BLaER1 treated with 17β-estradiol and CSF1 and Interleukin-3, amounts not matched to agents 10 nM and 100 nM (cell line): ENCODE results near the gene TBC1D2B.
A peak's percentile ranks its signal among the peaks of the same experiment; 100 is the strongest.
"Not testable (repeated sequence)": the region's sequence is repeated elsewhere in the genome, so short reads cannot be mapped to it uniquely, and the experiment has no call there.

Experiments used
- H3K27ac ChIP-seq, 11 experiments: shearing (Covaris generic); formaldehyde crosslinking; 2 replicates each; pipeline ENCODE4 v1.8.1; 2022
- H3K27me3 ChIP-seq, 11 experiments: shearing (Covaris generic); formaldehyde crosslinking; 2 replicates each; pipeline ENCODE4 v1.8.1; 2022
- H3K36me3 ChIP-seq, 11 experiments: shearing (Covaris generic); formaldehyde crosslinking; 2 replicates each; pipeline ENCODE4 v1.8.1; 2022
- H3K4me1 ChIP-seq, 10 experiments: shearing (Covaris generic); formaldehyde crosslinking; 2 replicates each; pipeline ENCODE4 v1.8.1; 2022
- H3K4me2 ChIP-seq, 11 experiments: shearing (Covaris generic); formaldehyde crosslinking; 2 replicates each; pipeline ENCODE4 v1.8.1; 2022
- H3K4me3 ChIP-seq, 10 experiments: shearing (Covaris generic); formaldehyde crosslinking; 2 replicates each; pipeline ENCODE4 v1.8.1; 2022
- H3K9ac ChIP-seq, 11 experiments: shearing (Covaris generic); formaldehyde crosslinking; 2 replicates each; pipeline ENCODE4 v1.8.1; 2022
- H3K9me3 ChIP-seq, 11 experiments: shearing (Covaris generic); formaldehyde crosslinking; replicated peaks in 1 of 11; 2 replicates each; pipeline ENCODE4 v1.8.1; 2022
- H4K20me1 ChIP-seq, 11 experiments: shearing (Covaris generic); formaldehyde crosslinking; 2 replicates each; pipeline ENCODE4 v1.8.1; 2022
- Cebpa-rat ChIP-seq, 11 experiments: shearing (Covaris generic); IDR thresholded peaks; 2 replicates each; pipeline ENCODE4 v1.8.1; 2022

The TBC1D2B gene

DNA sequence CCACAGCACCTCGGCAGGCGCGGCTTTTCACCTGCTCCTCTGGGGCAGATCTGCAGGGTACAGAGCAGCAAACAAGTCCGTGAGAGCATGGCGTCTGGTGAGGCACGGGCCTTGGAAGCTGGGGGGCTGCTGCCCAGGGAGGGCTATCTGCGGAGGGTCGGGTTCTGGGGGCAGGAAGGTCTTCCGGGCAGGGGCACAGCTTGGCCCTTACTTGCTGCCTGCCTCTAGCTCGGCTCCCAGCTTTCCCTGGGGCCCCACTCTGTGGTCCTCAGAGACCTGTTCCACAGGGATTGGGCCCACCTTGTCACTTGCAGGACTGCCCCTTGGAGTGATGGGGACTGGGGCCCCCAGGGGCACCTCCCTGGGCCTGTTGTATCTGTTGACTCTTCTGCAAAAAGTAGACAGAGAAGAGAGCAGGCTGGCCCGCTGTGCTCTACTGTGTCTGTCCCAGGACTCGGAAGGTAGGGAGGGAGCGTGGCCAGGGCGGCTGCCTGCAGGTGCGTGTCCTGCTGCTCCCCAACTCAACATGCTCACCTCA is 84.1 kb downstream of the TBC1D2B start:
- Histone ChIP-seq H3K4me3 (peak overlapping the region in 6 of 10 experiments; percentile 1 to 31 (median 14); a peak in 4 of 20 replicates), H3K4me1 (peaks cover 73 to 99% (median 96%) of the 10 kb centered on the region in 10 experiments), H3K4me2 (peak overlapping the region; percentile 79 to 98 (median 93)), H3K9me3 (no peaks in the 10 kb centered on the region), H3K36me3 (peaks cover 7 to 23% (median 16%) of the 10 kb centered on the region in 11 experiments; a peak in 20 of 22 replicates), H3K9ac (peak overlapping the region; percentile 70 to 81 (median 78); a peak in 20 of 22 replicates), H3K27ac (peak overlapping the region in 10 of 11 experiments; percentile 76 to 91 (median 86); a peak in 21 of 22 replicates), H3K27me3 (no peaks in the 10 kb centered on the region), H4K20me1 (peaks cover 4 to 43% (median 23%) of the 10 kb centered on the region in 11 experiments; a peak in 13 of 22 replicates)
- TF ChIP-seq Cebpa-rat (IDR thresholded peaks at IDR 0.05), result no peak

DNA sequence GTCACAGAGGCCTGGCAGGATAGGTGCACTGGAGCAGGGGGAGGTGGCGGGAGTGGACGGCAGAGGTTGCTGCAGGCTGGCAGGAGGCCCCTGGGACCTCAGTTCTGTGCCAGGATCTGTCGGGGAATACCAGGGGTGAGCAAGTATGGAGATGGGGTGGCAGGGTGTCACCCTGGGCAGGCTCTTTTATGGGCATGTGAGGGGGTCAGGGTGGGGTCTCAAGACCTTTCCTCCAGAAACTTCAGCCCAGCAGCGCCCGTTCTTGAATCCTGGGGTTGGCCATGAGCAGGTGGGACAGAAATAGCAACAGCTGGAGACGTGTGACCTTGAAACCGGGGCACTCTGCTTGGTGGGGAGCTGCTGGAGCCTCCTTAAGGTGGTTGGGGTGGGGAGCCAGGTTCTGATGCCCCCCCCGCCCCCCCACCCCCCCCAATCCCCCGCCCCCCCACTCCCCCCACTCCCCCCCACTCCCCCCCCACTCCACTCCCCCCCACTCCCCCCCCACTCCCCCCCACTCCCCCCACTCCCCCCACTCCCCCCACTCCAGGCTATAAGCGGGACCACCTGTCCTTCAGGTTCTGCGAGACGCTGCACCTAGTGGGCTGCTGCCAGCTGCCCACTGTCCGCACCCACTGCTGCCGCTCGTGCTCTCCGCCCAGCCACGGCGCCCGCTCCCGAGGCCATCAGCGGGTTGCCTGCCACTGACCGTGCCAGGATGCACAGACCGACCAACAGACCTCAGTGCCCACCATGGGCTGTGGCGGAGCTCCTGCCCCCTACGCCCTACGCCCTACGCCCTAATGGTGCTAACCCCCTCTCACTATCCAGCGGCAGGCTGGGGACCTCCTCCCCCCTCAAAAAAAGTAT is 84.9 kb downstream of the TBC1D2B start:
- Histone ChIP-seq H3K9me3 (no peaks in the 10 kb centered on the region), H3K27ac (peak overlapping the region in 9 of 11 experiments; percentile 49 to 91 (median 86); a peak in 19 of 22 replicates), H3K36me3 (peaks cover 0 to 15% (median 8%) of the 10 kb centered on the region in 11 experiments; a peak in 13 of 22 replicates), H3K27me3 (no peaks in the 10 kb centered on the region), H4K20me1 (peaks cover 4 to 38% (median 22%) of the 10 kb centered on the region in 11 experiments; a peak in 13 of 22 replicates), H3K4me2 (peak overlapping the region; percentile 82 to 98 (median 93)), H3K4me1 (peaks cover 73 to 99% (median 96%) of the 10 kb centered on the region in 10 experiments), H3K9ac (peak overlapping the region in 9 of 11 experiments; percentile 72 to 81 (median 78); a peak in 16 of 22 replicates), H3K4me3 (no peak overlapping the region)
- TF ChIP-seq Cebpa-rat (IDR thresholded peaks at IDR 0.05), result no peak

DNA sequence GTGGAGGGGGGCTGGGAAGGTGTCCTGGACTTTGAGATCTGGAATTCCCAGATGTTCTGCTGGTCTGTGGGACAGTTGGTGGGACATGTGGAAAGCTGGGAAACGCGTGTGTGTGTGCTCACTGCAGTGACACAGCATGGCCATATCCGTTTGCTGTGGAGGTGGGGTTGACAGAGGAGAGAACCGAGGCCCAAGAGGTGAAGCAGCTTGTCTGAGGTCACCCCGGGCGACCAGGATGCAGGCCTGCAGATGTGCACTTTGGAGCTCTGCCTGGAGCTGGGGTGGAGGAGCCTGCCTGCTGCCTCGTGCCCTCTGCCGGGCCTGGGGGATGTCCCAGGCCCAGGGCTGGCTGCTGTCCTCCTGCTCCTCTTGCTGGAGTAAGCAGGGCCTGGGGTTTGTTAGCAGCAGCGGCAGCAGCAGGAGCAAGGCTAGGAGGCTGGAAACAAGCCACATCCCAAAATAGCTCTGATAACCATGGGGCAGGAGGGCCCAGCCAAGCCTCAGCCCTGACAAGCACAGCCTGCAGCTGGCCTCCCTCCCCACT is 85.8 kb downstream of the TBC1D2B start:
- H3K9me3 ChIP-seq, H3K36me3 ChIP-seq, H3K27me3 ChIP-seq, H3K4me3 ChIP-seq: not testable (repeated sequence)
- peaks cover 4 to 29% (median 21%) of the 10 kb centered on the region in 11 experiments; a peak in 13 of 22 replicates for H4K20me1 ChIP-seq
- H3K27ac ChIP-seq, result peak overlapping the region in 9 of 11 experiments; percentile 49 to 87 (median 70); a peak in 18 of 22 replicates
- peak overlapping the region; percentile 77 to 97 (median 86) for H3K4me2 ChIP-seq
- H3K9ac ChIP-seq, result peak overlapping the region in 9 of 11 experiments; percentile 8 to 77 (median 63); a peak in 17 of 22 replicates
- H3K4me1 ChIP-seq, result peaks cover 67 to 99% (median 96%) of the 10 kb centered on the region in 10 experiments

DNA sequence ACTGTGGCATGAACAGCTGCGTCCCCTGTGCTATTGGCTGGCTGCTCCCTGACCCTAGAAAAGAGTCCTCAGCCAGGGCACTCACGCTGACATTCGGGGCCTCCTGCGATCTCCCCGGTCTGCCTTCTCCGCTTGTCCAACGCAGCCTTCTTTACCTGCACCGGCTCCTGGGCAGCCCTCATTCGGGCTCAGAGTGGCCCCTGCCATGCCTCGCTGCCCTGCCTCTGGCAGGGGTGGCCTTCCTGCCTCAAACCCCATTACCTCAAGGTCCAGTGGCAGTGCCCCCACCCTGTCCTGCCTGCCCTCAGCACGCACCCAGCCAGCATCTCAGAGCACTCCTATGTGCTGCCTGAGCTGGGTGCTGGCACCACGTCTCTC is 86.5 kb downstream of the TBC1D2B start:
- no peaks in the 10 kb centered on the region for H3K27me3 ChIP-seq
- no peaks in the 10 kb centered on the region for H3K36me3 ChIP-seq
- H4K20me1 ChIP-seq, result peaks cover 4 to 23% (median 17%) of the 10 kb centered on the region in 11 experiments; a peak in 13 of 22 replicates
- no peak for TF ChIP-seq Cebpa-rat (IDR thresholded peaks at IDR 0.05)
- no peaks in the 10 kb centered on the region for H3K9me3 ChIP-seq
- peak overlapping the region in 9 of 11 experiments; percentile 49 to 87 (median 70); a peak in 17 of 22 replicates for H3K27ac ChIP-seq
- peak overlapping the region in 2 of 10 experiments; percentile 7 to 38; a peak in 1 of 20 replicates for H3K4me3 ChIP-seq
- H3K4me1 ChIP-seq, result peaks cover 60 to 94% (median 91%) of the 10 kb centered on the region in 10 experiments
- H3K9ac ChIP-seq, result peak overlapping the region in 8 of 11 experiments; percentile 8 to 77 (median 68); a peak in 14 of 22 replicates
- H3K4me2 ChIP-seq, result peak overlapping the region; percentile 77 to 97 (median 86)

DNA sequence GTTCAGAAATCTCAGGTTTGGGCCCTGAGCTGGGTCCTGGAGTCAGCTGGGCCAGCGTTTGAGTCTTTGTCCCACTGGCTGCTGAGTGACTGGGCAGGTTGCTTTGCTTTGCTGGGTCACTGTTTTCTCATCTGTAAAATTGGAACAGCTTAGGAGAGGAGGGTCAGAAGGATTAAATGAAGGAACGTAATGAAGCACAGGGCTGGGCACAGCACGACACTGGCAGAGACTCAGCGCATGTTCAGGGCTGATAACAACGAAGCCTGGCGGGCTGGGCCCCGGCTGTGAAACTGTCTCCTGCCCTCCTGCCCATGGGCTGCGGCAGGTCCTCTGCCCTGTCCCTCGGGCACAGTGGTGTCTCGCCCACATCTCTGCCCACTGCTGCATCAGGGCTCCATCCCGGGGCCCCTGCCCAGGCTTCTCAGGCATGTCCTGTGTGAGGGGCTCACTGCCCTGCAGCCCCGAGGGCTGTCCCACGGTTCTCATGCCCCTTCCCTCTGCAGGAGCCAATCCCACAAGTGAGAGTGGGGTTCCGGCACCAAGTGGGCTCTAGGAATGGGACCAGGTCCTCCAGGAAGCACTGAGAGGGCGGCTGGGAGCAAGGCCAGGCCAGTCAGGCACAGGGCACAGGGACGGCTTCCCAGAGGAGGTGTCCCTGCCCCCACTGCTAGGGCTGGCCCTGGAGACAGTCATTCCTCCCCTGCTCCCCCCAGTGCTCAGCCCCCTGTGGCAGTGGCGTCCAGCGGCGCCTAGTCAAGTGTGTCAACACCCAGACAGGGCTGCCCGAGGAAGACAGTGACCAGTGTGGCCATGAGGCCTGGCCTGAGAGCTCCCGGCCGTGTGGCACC is 88.0 kb downstream of the TBC1D2B start:
- Histone ChIP-seq H4K20me1 (peaks cover 4 to 23% (median 17%) of the 10 kb centered on the region in 11 experiments; a peak in 13 of 22 replicates), H3K27ac (peak overlapping the region in 8 of 11 experiments; percentile 54 to 87 (median 75); a peak in 14 of 22 replicates), H3K9ac (peak overlapping the region in 8 of 11 experiments; percentile 16 to 77 (median 56); a peak in 15 of 22 replicates), H3K4me2 (peak overlapping the region; percentile 77 to 97 (median 86); a peak in 20 of 22 replicates), H3K27me3 (no peaks in the 10 kb centered on the region), H3K9me3 (no peaks in the 10 kb centered on the region), H3K36me3 (no peaks in the 10 kb centered on the region), H3K4me1 (peaks cover 47 to 97% (median 88%) of the 10 kb centered on the region in 10 experiments), H3K4me3 (no peak overlapping the region)
- no peak for TF ChIP-seq Cebpa-rat (IDR thresholded peaks at IDR 0.05)

DNA sequence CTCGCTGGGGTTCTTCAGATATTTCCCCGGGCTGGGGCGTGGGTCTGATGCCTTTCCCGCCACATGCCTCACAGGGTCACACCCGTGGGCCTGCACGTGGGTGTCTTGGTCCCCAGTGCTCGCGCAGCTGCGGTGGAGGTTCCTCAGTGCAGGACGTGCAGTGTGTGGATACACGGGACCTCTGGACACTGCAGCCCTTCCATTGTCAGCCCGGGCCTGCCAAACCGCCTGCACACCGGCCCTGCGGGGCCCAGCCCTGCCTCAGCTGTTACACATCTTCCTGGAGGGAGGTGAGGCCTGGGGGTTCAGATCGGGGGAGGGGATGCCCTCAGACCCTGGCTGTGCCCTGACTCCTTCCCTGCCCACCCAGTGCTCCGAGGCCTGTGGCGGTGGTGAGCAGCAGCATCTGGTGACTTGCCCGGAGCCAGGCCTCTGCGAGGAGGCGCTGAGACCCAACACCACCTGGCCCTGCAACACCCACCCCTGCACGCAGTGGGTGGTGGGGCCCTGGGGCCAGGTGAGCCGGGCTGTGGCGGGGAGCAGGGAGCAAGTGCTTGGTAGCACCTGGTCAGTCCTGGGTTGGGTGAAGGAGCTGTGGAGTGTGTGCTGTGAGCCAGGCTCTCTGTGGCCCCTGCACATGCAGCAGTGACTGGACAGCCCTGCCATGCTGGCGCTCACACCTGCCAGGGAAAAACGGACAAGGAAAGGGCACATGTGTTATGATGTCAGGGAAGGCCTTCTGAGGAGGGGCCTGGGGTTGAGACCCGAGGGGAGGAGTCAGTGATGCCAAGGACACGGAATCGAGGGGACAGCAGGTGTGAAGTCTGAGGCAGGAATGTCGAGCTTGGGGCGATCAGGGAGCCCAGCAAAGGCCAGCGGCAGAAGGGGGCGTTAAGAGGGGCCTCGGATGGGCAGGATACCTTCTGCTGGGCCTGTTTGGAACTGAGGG is 88.9 kb downstream of the TBC1D2B start:
- H3K27me3 ChIP-seq, result no peaks in the 10 kb centered on the region

DNA sequence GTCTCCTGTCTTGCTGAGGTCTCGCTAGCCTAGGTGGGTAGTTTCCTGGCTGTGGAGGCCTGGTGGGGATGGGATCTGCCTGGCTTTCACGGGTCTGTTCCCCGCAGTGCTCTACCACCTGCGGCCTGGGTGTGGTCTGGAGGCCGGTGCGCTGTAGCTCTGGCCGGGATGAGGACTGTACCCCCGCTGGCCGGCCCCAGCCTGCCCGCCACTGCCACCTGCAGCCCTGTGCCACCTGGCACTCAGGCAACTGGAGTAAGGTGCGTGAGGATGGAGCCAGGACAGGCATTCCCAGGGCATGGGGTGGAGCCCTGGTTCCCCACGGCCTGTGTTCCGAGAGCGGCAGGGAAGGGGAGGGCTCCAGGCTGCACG is 89.8 kb downstream of the TBC1D2B start:
- peak overlapping the region in 9 of 11 experiments; percentile 78 to 97 (median 89); a peak in 17 of 22 replicates for H3K4me2 ChIP-seq
- not testable (repeated sequence) for H3K9ac ChIP-seq, H3K4me3 ChIP-seq, H3K27ac ChIP-seq, H3K36me3 ChIP-seq, H3K9me3 ChIP-seq, H3K27me3 ChIP-seq
- peaks cover 0 to 17% (median 10%) of the 10 kb centered on the region in 11 experiments; a peak in 10 of 22 replicates for H4K20me1 ChIP-seq
- peaks cover 30 to 88% (median 80%) of the 10 kb centered on the region in 10 experiments for H3K4me1 ChIP-seq

More for the DNA sequence above, 88.9 kb downstream of the TBC1D2B start:
- H3K4me1 ChIP-seq, result peaks cover 38 to 94% (median 86%) of the 10 kb centered on the region in 10 experiments
- TF ChIP-seq Cebpa-rat (IDR thresholded peaks at IDR 0.05), result no peak
- peaks cover 3 to 22% (median 14%) of the 10 kb centered on the region in 11 experiments; a peak in 13 of 22 replicates for H4K20me1 ChIP-seq
- peak overlapping the region in 4 of 11 experiments; percentile 80 to 87 (median 82); a peak in 7 of 22 replicates for H3K27ac ChIP-seq
- no peaks in the 10 kb centered on the region for H3K9me3 ChIP-seq
- H3K4me3 ChIP-seq, result no peak overlapping the region
- peak overlapping the region in 5 of 11 experiments; percentile 10 to 77 (median 41); a peak in 6 of 22 replicates for H3K9ac ChIP-seq
- no peaks in the 10 kb centered on the region for H3K36me3 ChIP-seq
- peak overlapping the region in 9 of 11 experiments; percentile 78 to 97 (median 89); a peak in 19 of 22 replicates for H3K4me2 ChIP-seq
